ENCODE results near the gene NCOA3.
A peak's percentile ranks its signal among the peaks of the same experiment; 100 is the strongest.
"Not testable (repeated sequence)": the region's sequence is repeated elsewhere in the genome, so short reads cannot be mapped to it uniquely, and the experiment has no call there.

Gene NCOA3

DNA sequence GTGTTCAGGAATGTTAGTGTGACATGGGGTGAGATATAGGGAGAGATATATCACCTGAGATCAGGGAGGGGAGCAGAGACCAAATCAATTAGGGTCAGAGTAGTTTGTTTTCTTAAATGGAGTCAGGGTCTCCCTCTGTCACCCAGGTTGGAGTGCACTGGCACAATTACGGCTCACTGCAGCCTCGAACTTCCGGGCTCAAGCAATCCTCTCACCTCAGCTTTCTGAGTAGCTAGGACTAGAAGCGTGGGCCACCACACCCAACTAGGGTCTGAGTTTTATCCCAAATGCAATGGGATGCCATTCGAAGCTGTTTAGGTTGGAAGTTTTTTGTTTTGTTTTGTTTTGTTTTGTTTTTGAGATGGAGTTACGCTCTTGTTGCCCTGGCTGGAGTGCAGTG, 3.1 kb upstream of the NCOA3 start:
- DNase-seq (ENCODE audit: extremely low spot score, insufficient read length, low read depth) (no peak), FAIRE-seq (no peak)

DNA sequence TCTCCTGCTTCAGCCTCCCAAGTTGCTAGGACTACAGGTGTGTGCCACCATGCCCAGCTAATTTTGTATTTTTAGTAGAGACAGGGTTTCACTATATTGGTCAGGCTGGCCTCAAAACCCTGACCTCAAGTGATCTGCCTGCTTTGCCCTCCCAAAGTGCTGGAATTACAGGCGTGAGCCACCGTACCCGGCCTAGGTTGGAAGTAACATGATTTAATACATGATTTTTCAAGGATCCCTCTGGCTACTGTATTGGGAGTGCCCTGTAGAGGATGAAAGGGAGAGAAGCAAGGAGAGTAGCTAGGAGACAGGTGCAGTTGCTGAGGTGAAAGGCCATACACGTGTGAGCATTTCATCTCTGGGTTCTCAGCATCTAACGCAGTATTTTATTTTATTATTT, 2.6 kb upstream of the NCOA3 start:
- no peak for DNase-seq (ENCODE audit: extremely low spot score, insufficient read length, low read depth)
- no peak for FAIRE-seq

GRCh38 chr20:47500082-47500481, 1.6 kb upstream of the NCOA3 start:
- not testable (repeated sequence) for FAIRE-seq; DNase-seq (ENCODE audit: extremely low spot score, insufficient read length, low read depth)

- FAIRE-seq (no peak), DNase-seq (ENCODE audit: extremely low spot score, insufficient read length, low read depth) (no peak)
Measured at GRCh38 chr20:47500554-47500953, 1.1 kb upstream of the NCOA3 start.

DNA sequence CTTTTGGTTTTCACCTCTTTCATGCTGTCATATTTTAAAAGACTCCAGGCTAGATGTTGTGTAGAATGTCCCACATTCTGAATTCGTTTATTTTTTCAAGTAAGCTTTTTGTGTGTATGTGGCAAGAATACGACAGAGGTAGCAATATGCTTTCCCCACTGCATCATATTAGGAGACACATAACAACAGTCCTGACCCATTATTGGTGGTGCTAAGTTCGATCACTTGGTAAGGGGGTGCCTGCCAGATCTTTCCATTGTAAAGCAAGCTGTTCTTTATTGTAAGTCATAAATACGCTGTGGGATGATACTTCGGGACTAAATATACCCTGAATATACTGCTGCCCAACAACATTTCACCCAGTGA, 588 bp upstream of the NCOA3 start:
- FAIRE-seq: no peak
- DNase-seq (ENCODE audit: extremely low spot score, insufficient read length, low read depth): no peak

- DNase-seq (ENCODE audit: extremely low spot score, insufficient read length, low read depth) (no peak), FAIRE-seq (peak; percentile 71)
Measured at GRCh38 chr20:47502271-47503239, 868 bp downstream of the NCOA3 start.

GRCh38 chr20:47503685-47504084, 2.0 kb downstream of the NCOA3 start:
- DNase-seq (ENCODE audit: extremely low spot score, insufficient read length, low read depth): no peak

GRCh38 chr20:47506335-47506734, 4.6 kb downstream of the NCOA3 start:
- DNase-seq (ENCODE audit: extremely low spot score, insufficient read length, low read depth) (no peak), FAIRE-seq (no peak)

More at GRCh38 chr20:47503685-47504084, 2.0 kb downstream of the NCOA3 start:
- FAIRE-seq: no peak

- FAIRE-seq: no peak
- no peak for DNase-seq (ENCODE audit: extremely low spot score, insufficient read length, low read depth)
Measured at GRCh38 chr20:47506850-47507249, 5.2 kb downstream of the NCOA3 start.

GRCh38 chr20:47507275-47507981, 5.7 kb downstream of the NCOA3 start:
- DNase-seq (ENCODE audit: extremely low spot score, insufficient read length, low read depth): not testable (repeated sequence)
- FAIRE-seq: peak; percentile 5

DNA sequence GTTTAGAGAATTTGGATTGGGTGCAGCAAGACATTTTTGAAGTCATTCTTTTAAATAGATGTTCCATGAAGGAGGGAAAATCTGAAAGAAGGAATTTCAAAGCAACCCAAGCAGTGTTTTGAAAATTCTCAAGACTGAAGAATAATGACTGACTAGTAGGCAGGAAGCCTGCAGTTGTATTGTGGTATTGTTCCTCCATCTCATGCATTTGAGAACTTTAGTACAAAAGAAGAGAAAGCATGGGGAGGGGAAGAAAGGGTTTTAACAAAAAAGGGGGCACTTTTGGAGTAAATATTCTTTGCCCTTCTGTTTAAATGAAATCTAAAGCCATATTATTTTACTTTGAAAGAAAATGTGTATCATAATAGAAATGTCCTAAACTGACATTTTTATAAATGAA, 6.6 kb downstream of the NCOA3 start:
- DNase-seq (ENCODE audit: extremely low spot score, insufficient read length, low read depth) (no peak), FAIRE-seq (peak; percentile 66)

DNA sequence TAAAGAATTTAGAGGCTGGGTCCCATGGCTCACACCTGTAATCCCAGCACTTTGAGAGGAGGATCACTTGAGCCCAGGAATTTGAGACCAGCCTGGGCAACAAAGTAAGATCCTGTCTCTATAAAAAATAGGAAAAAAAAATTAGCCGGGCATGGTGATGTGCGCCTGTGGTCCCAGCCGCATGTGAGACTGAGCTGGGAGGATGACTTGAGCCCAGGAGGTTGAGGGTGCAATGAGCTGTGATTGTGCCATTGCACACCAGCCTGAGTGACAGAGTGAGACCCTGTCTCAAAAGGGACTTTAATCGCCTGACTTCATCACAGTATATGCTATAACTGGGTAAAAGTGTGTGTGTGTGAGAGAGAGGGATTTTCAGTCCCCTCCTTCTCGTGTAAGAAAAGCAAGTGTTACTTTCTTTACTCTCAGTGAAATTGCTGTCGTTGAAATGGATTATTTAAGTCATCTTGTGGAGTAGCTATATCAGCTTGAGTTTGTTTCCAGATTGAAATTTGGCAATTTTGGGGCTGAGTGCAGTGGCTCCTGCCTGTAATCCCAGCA, 7.5 kb downstream of the NCOA3 start:
- DNase-seq (ENCODE audit: extremely low spot score, insufficient read length, low read depth) (no peak), FAIRE-seq (peak; percentile 24)

GRCh38 chr20:47509685-47510084, 8.0 kb downstream of the NCOA3 start:
- no peak for DNase-seq (ENCODE audit: extremely low spot score, insufficient read length, low read depth)
- no peak for FAIRE-seq

- DNase-seq (ENCODE audit: extremely low spot score, insufficient read length, low read depth): no peak
Measured at GRCh38 chr20:47515843-47516242, 14.2 kb downstream of the NCOA3 start.

GRCh38 chr20:47521059-47521808, 19.5 kb downstream of the NCOA3 start:
- FAIRE-seq: no peak
- no peak for DNase-seq (ENCODE audit: extremely low spot score, insufficient read length, low read depth)

More at GRCh38 chr20:47515843-47516242, 14.2 kb downstream of the NCOA3 start:
- FAIRE-seq: no peak

DNA sequence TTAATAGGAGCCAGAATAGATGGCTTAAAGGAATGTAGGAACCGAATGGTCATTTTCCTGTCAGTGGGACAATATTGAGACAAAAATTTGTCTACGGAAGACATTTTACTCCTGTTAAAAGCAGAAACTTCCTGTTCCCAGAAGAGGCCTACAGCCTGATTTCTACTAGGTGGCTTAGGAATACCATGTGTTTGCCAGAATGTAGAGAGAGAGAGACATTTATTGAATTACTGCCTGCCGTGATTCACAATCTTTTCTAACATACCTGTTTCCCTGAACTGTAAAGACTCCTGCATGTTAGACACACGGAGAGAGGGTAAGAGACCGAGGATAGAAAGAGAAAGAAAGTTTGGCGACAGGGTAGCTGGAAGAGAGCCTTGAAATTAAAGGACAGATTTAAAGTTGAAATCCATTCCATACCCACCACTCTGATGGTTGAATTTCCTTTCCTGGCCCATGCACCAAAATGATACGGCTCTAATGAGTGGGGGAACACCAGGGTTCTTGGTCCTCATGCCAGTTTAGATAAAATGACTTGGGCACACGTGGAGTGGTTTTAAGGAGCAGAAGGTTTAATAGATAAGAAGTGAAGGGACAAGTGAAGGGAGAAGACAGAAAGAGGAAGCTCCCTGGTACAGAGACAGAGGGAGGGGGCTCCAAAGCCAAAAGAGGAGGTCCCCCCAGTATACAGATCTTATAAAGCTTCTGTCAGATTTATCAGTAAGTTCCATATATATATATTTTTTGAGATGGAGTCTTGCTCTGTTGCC, 22.5 kb downstream of the NCOA3 start:
- FAIRE-seq: no peak

GRCh38 chr20:47527004-47527800, 25.5 kb downstream of the NCOA3 start:
- no peak for DNase-seq (ENCODE audit: extremely low spot score, insufficient read length, low read depth)
- FAIRE-seq: no peak

More for the DNA sequence above, 22.5 kb downstream of the NCOA3 start:
- DNase-seq (ENCODE audit: extremely low spot score, insufficient read length, low read depth): no peak

DNA sequence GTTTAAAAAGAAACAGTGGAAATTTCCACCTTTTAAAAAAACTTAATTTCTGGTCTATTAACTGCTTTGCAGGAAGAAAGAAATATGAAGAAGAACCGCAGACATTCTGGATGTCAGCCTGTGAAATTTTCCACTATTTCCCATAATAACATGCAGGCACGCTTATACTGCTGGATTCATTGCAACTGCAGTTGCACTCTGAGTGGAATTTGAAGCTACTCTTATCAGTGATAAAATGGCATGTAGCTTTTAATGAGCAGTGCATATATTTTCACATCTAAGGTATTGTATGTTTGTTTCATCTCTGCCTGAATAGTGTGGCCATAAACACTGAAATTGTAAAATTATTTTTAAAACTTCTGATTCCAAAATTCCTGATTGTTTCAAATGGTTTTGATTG, 28.2 kb downstream of the NCOA3 start:
- no peak for DNase-seq (ENCODE audit: extremely low spot score, insufficient read length, low read depth)
- FAIRE-seq: no peak

GRCh38 chr20:47531458-47531857, 29.8 kb downstream of the NCOA3 start:
- no peak for FAIRE-seq
- DNase-seq (ENCODE audit: extremely low spot score, insufficient read length, low read depth): no peak
